Suprapubic skin (tissue), 3 donors: ENCODE measurements around the gene APRT.

Experiments used
- EP300 ChIP-seq: sonication (generic); formaldehyde crosslinking; IDR thresholded peaks from one replicate; pipeline ENCODE4 v1.6.1; 2017; ENCODE audit warnings: antibody characterized with exemption
- TF ChIP-seq, protein P1 (sequence below), 2 donors: fragments of 200-600 bp in 1 of 2; fragments of 450-650 bp in 1 of 2; sonication (generic) in 1 of 2; IDR thresholded peaks; one replicate each; pipeline ENCODE4 v1.5.1; 2016 to 2019; ENCODE audit warnings: antibody characterized with exemption in 2 of 2, mild to moderate bottlenecking in 1 of 2, moderate library complexity in 1 of 2

DNA sequence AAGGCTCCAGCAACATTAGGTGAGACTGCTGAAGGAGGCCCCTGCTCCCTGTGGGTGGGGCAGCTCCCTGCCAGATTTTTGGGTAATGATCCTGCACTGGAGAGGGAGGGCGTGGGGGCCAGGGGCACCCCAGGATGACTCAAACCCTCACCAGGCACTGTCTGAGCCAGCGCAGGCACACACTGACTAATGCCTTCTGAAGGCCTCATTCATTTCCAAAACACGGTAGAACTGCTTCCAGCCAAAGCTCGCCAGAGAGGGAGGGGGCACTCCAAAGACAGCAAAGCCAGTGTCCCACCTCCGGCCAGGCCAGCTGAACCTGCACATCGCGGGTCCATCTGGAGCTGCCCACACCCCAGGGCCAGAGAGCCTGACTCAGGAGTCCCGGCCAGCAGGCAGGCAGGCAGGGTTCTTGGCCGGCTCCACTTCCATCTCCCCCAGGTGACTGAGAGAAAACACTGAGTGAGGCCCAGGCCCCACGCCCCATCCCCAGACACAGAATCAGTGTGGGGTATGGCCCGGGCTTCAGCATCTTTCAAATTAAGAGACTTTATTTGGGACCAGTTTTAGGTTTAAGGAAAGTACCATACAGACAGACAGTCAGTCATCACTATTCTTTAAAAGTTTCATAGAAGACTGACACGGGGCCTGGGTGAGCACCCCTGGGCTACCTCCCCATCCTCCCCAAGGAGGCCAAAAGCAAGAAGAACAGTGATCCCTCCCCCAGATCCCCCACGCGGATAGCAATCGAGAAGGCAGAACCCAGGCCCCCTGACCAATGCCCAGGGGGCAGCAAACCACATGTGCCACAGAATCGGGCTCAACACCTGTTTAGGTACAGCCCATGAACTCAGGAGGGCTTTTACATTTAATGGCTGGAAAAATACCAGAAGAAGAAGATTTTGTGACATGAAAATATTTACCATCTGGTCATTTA is 29.0 kb downstream of the APRT start:
- no peak for TF ChIP-seq EP300
- TF ChIP-seq, protein P1, sequence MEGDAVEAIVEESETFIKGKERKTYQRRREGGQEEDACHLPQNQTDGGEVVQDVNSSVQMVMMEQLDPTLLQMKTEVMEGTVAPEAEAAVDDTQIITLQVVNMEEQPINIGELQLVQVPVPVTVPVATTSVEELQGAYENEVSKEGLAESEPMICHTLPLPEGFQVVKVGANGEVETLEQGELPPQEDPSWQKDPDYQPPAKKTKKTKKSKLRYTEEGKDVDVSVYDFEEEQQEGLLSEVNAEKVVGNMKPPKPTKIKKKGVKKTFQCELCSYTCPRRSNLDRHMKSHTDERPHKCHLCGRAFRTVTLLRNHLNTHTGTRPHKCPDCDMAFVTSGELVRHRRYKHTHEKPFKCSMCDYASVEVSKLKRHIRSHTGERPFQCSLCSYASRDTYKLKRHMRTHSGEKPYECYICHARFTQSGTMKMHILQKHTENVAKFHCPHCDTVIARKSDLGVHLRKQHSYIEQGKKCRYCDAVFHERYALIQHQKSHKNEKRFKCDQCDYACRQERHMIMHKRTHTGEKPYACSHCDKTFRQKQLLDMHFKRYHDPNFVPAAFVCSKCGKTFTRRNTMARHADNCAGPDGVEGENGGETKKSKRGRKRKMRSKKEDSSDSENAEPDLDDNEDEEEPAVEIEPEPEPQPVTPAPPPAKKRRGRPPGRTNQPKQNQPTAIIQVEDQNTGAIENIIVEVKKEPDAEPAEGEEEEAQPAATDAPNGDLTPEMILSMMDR (IDR thresholded peaks at IDR 0.05) = no peak
